HG03060 (cell line): ENCODE data around the gene VDR.

Experiments used
- ATAC-seq: cut with Tn5 transposase; IDR thresholded peaks from one replicate; pipeline ENCODE4 v1.9.1; 2021; ENCODE audit warnings: low read depth, moderate number of reproducible peaks; ENCODE audit not compliant: unreplicated experiment

The VDR gene

DNA sequence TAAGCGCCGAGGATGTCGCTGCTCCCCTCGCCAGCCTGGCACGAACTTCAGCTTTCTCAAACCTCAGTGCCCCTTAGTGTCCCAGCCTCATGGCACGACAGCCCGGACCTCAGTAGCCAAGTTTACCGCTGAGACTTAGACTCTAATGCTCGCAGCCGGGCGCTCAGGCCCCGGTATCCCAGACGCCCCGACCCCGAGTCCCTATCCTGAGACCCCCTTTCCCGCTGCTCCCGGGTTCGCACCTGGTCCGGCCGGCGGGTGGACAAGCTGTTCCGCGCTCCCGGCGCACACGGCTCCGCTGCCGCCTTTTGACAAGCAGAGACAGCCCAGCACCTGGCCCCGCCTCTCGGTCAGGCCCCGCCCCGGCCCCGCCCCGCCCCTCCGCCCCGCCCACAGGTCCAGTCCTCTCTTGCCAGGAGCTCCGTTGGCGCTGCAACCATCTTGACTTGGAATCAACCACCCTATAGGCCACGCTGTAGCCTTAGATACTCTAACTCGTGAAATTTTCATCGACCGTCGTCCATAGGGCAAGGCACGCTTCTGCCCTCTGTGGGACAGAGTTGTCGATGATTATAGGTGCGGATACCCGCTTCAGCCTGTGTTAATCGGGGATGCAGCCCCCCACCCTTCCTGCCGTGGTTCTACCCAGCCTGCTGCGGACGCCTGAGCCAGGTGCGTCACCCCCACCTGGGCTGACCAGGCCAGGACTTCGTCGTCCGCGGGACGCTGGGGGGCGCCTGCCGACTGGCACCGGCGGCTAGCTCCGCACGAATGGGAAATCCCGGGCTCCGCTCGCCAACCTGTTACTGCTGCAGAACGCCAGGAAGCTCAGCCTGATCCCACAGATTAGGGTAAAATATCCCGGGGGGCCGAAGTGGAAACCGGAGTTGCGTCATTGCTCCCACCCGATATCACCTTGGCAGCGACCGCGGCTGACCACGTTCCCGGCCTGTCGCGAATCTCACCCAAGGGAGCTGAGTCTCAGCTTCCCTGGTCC, at the start of gene VDR:
VDR (minus strand) TSS at position 282 of the 997 bp plus-strand sequence. CDS start 25,881 bp downstream, outside the sequence.
- no peak for ATAC-seq

DNA sequence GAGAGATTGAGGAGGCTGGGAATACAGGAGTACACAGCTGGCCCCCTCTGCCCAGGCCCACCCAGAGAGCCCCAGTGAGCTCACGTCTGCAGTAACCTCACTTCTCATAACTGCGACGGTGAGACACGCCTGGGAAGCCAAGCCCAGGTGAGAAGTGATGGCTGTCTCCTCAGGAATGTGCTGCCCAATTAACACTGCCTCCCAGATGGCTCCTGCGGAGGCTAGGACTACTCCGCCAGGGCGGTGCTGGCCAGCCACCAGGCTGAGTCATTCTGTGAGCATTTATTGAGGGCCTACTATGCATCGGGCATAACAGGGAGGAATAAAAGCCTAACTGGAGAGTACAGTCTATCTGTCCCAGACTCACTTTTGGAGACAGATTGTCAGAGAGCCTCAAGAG, 49.3 kb upstream of the VDR start:
- ATAC-seq, result no peak

DNA sequence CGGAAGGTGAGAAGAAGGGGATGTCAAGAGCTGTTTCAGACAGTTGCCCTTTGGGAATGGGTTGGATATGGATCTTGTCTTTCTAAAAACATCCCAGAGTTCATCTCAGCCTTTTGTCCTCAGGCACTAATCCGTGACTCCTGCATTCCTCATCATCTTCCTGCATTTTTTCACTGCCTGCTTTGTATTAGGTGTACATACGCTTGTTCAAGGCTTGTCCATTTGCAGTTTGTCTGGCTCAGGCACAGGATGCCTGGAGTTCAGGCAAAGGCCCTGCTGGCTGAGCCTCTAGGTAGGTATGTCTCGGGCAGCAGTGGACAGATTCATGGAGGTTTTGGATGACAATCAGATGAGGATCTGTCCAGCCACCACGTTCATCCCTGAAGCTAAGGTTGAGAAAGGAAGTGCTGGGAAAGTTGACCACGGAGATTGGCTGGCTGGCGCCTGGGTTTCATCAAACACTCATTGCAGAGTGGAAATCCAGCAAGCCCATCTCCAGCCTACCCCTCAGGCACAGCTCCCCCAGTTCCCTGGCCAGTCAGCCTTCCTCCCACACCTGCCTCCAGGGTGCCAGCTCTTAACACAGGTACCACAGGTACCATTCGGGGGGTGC, 46.2 kb upstream of the VDR start:
- ATAC-seq, result no peak

DNA sequence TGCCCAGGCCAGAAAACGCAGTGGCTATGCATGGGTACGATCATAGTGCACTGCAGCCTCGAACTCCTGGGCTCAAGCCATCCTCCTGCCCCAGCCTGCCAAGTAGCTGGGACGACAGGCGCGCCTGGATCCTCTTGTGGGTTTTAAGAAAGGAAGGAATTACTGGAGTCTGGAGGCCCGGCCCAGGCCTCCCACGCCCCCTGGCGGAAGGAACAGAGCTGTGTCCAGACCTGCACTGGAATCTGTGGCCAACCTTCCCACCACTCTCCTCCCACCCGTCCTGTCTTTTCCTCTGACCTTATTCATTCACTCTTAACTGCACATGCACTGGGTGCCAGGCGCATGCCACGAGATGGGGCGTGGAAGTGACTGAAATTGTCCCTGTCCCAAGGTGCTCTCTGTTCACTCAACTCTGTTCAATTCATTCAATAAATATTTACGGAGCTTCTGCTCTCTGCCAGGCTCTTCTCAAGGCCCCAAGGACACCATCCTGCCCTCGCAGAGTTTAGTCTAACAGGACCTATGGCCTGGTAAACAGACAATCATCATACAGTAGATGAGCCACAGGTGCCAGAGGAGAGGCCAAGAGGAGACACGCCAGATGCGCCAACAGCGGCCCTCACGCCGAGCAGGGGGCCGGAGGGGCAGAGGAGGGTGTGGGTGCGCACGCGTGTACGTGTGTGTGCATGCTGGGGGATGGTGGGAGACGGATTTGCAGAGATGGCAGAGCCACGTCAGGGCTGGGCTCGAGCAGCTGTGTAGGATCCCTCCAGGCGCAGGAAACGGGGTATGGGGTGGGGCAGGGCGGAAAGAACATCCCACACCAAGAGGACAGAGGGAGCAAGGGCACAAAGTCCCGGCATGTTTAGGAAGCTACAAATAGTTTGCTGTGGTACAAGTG, 44.9 kb upstream of the VDR start:
- ATAC-seq, result no peak

DNA sequence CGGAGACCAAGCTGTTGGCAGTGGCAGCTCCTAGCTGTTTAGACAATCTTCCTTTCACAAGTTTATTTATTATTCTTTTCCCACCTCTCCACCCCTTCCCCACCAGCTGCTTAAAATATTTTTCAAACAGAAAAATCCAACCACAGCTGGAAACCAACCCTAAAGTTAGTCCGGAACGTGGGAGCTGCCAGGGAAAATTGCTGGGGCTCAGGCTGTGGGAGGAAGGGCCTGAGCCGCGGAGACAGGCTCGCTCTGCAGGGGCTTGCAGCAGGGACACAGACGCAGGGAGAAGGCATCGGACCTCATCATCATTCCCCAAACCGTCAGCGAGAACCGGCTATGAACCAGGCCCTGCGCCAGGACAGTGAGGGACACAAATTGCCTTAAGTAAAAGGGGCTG, 42.5 kb upstream of the VDR start:
- no peak for ATAC-seq

DNA sequence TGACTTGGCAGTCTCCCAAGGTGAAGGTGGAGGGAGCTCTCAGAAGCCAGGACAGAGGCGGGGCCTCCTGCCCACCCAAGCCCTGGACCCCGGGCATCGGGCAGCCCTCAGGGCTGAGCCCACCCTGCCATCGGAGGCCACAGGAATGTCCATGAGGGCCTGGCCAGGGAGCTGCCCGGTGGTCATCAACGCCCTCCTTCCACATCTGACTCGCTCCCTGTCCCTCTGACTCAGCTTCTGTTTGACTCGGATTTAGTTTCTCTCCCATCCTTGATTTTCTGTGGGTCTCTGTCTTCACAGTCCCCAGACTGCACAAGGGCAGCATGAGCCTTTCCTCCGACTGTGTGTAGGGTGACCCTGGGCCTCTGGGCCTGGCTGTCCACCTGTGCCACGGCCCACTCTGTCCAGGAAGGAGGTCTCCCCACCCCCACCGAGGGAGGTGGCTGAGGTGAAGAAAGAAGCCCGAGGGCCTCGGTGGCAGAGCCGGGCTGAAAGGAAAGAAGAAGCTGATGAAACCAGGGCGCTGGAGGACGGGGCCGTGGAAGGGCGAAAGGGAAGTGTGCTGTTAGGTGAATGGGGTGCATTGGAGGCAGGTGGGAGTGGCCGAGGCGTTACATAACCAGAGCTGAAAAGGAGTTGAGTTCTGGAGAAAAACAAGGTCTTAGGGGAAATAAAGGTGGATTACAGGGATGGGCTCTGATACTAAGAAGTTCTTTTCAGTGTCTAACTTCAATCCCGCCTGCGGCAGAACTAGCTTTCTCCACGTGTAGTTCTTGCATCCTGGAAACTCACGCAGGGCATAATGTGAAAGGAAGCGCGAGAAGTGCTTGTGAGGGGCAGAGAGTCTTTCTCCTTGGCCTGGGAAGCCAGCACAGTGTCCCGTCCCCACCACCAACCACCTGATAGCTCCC, 41.9 kb upstream of the VDR start:
- no peak for ATAC-seq

DNA sequence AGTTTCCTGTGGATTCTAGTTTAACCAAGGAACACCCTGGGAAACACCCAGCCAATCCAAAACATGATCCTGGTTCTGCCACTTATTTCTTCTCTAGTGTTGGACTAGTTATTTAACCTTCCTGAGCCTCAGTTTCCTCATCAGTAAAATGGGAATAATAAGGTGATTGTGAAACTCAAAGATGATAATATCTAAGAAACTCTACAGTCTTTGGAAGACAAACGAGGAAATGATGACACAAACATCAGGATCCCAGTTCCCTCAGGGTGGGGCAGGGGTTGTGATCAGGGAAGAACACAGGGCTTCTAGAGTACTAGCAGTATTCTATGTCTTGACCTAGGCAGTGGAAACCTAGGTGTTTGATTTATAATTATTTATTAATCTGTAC, 40.5 kb upstream of the VDR start:
- no peak for ATAC-seq

DNA sequence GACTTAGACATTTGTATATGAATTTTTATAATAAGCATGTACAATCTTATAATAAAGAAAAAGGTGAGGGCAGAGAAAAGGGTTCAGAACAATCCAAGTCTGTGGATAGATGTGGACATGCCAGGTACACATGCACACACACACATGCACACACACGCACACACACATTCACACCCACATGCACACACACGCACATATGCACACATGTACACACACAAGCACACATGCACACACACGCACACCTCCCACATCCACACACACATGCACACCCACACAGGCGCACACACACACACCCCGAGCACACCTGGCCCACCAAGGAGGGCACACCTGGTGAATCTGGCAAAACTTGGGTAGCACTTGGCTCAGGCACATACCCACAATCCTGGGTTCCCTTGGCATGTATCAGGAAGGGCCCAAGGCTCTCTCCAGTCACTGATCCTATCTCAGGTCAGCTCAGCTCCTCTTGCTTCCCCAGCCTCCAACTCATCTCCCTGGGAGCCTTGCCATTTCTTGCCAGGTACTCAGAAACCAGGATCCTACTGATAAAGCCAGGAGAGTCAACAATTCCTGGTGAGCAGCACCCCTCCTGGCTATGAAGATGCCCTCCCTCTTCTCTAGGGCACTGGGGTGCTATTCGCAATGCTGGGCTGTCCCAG, 40.0 kb upstream of the VDR start:
- no peak for ATAC-seq

DNA sequence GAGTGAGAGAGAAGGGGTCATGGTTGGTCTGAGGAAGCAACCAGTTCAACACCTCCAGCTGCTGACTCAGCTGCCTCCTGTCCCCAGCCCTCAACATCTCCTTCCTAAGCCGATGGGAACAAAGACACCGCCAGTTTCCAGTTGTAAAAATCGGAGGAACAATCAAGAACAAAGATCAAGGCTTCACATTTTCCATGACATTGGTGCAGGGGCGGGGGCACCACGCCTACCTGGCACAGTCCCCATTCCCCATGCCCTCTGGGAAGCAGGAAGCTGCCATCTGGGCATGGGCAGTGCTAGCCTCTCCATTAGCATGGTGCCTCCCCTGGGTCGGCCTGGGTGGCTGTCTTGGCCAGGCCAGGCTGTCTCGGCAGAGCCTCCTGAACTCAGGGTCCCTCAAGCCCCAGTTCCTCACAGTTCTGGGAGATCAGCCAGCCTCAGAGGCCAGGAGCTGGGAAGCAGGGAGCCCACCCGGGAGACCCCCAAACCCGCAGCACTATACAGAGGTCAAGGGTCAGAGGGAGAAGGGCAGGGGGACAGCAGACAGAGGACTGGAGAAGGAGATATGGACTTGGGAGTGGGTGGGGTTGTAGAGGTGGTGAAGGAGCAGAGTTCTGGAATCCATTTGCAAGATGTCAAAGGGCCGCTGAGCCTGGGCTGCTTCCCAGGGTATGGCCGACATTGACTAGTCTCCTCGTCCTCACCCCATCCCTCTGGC, 39.0 kb upstream of the VDR start:
- ATAC-seq, result no peak

DNA sequence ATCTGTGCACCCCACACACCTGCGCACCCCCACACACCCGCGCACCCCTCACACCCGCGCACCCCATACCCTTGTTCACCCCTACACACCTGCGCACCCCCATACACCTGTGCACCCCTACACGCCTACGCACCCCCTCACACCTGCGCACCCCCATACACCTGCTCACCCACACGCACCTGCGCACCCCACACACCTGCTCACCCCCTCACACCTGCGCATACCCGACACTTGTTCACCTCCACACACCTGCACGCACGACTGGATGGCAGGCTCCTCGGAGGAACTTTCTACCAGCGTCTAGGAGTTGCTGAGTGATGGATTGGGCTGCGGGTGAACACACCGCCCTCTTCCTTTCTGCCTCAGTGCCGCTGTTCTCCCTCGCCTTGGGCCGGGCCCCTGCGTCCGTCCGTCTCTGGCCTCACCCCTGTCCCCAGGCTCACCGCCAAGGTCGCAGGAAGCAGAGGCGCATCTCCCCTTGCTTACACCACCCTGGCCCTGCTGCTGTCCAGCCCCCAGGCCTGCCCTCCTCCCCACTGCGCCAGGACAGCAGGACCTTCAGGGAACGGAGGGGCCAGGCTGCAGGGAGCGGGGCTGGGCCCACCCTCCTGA, 37.9 kb upstream of the VDR start:
- ATAC-seq, result no peak

DNA sequence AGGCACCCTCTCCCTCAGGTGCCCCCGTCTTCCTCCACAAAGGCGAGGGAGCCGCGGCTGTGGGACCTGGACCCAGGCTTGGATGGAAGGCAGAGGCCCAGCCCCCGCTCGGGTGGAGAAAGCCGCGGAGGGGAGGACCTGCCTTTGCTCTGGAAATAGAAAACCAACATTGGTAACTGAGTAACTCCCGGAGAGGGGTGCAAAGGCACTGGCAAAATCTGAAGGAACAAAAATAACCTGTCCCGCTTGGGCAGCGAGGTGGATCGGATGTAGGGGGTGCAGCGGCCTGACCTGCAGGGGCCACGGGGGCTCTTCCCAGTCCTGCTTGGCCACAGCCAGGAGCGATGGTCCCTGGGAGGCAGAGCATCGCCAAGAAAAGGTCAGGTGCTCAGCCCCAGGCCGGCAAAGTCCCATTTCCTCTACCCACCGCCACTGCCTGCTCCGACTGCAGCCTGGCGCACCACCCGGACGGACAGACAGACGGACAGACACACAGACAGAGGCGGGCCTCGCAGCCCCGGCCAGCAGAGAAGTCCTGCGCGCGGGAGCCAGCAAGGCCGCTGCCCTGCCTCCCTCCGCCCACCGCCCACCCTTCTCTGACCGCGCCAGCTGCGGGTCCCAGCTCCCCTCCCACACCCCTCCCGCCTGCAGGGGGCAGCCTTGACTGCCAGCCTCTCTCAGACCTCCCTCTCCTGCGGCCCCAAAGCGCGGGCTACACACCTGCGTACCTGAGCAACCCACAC, 37.2 kb upstream of the VDR start:
- no peak for ATAC-seq

DNA sequence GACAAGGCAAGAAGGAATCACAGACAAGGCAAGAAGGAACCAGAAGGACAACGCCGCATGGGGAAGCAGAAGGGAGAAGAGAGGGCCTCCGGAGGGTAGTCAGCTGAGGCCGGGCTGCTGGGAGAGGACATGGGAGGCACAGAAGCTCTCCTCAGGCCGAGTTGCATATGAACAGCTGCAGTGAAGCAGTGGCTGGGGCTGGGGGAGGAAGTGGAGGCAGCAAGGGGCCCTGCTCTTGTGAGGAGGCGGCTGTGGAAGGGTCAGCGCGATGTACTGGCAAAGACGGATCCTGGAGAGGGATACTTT, 36.6 kb upstream of the VDR start:
- ATAC-seq, result no peak

DNA sequence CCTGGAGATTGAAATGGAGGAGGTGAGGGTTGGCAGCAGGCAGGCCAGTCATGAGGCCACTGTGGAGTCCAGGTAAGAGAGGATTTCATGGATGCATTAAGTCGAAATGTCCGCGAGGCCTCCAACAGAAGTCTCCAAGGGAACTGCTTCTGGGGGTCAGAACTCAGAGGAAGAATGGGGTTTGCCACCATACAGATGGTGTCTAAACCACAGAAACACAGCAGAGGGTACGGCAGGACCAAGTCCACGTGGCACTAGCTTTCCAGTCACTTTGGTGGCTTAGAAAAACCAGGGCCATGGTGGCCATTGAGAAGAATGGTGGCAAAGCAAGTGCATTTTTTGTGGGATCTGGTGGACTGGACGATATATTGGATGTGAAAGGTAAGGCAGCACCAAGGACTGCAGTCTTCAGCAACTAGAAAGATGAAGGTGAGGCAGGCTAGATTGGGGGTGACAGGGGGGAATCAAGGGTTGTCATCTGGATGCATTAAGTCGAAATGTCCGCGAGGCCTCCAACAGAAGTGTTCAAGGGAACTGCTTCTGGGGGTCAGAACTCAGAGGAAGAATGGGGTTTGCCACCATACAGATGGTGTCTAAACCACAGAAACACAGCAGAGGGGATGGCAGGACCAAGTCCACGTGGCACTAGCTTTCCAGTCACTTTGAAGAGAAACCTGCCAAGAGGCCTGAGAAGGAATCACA, 36.1 kb upstream of the VDR start:
- ATAC-seq, result no peak

DNA sequence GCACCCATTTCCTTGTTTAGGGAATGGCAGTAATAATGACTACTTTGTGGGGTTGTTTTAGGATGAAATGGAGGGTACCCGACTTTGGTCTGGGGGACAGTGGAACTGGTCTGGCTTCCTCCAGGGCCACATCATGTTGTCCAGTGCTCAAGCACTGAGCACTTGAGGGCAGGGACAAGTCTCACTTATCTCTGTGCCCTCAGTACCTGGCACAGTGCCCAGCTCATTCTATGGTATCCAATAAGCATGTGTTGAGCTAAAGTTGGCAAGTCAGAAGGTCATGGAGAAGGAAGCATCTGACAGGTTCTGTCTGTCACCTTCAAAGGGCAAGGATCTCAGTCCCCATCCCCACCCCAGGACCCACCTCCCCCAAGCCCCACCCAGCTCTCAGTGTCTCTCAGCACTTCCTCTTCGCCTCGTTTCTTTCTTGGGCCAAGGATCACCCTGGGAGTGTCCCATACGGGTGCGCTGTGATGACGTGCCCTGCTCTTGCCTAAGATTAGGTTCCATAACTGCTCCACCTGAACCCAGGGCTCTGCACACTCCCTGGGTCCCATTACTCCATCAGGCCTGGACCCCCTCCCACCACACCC, 34.3 kb upstream of the VDR start:
- ATAC-seq, result no peak

DNA sequence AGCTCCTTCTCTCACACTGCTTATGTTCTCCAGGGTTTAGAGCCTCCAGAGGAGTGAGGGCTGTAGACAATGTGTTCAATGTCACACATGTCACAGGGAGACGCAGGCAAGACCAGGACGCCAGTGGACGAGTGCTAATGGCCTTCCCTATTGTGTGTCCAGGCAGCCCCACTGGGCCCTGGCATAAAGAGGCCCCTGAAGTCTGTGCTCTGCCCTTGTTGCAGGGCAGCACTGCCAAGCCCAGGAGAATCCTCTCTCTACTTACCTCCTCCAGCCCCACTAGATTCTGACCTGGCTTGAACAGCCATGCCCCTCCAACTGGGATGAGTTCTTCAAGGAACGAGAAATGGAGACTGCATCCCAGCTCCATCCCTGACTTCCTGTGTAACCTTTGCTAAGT, 33.8 kb upstream of the VDR start:
- ATAC-seq, result no peak

DNA sequence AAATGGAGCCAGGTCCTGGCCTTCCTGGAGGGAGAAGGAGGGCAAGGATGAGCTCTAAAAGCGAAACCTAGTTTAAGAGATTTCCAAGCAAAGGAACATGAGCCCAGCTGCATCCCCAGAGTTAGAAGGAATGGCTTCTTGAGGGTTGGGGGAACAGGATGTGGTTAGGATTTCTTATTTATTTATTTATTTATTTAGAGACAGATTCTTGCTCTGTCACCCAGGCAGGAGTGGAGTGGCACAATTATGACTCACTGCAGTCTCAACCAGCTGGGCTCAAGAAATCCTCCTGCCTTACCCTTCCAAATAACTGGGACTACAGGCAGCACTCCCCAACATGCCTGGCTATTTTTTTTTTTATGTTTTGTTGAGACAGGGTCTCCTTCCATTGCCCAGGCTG, 33.3 kb upstream of the VDR start:
- ATAC-seq, result no peak

DNA sequence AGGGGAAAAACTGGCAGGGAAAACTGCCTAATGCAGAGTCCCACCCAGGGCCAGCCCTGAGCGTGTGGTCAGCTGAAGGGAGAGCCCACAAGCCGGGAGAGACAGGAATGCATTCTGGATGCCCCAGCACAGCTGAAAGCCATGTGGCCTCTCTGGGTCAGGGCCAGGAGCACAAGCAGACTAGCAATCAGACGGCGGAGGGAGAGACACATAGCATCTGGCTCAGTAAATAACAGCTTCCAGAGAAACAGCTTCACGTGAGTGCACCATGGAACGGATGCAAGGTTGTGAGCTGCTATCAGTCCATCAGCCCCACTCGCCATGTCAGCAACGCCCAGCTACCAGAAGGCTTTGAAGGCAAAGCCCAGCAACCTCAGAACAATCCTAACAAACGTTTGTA, 30.4 kb upstream of the VDR start:
- ATAC-seq, result no peak
